Spleen (tissue), 11 donors: Measurements from ENCODE around the gene EFCC1. TPM values are rescaled to one million over a fixed set of nuclear protein-coding genes. Genes with fewer than 3 reads are reported as not detected.
A peak's percentile ranks its signal among the peaks of the same experiment; 100 is the strongest.

Experiments
- DNase-seq: peaks from one replicate; pipeline ENCODE4 v3.0.0-alpha.2; 2020
- H3K27ac ChIP-seq, 8 donors: fragments of 200-600 bp; sonication (generic) in 7 of 8; 1 replicate in 4 of 8; 2 replicates in 4 of 8; pipeline versions ENCODE4 v1.5.0 to v1.8.0; 2016 to 2021; ENCODE audit warnings: inconsistent platforms in 4 of 8, mild to moderate bottlenecking in 4 of 8, moderate library complexity in 1 of 8
- H3K27me3 ChIP-seq, 7 donors: fragments of 200-600 bp; sonication (generic) in 6 of 7; replicated peaks in 1 of 7; 1 replicate in 4 of 7; 2 replicates in 3 of 7; pipeline versions ENCODE4 v1.5.0 to v1.8.0; 2016 to 2021; ENCODE audit warnings: inconsistent platforms in 3 of 7, mild to moderate bottlenecking in 1 of 7
- H3K36me3 ChIP-seq, 6 donors: fragments of 200-600 bp; sonication (generic) in 5 of 6; 1 replicate in 4 of 6; 2 replicates in 2 of 6; pipeline versions ENCODE4 v1.5.0 to v1.8.0; 2016 to 2021; ENCODE audit warnings: inconsistent platforms in 2 of 6
- H3K4me1 ChIP-seq, 6 donors: fragments of 200-600 bp; sonication (generic) in 5 of 6; 1 replicate in 3 of 6; 2 replicates in 3 of 6; pipeline versions ENCODE4 v1.5.0 to v1.8.0; 2016 to 2021; ENCODE audit warnings: inconsistent platforms in 3 of 6
- H3K4me3 ChIP-seq, 8 donors: fragments of 200-600 bp; sonication (generic) in 7 of 8; 1 replicate in 4 of 8; 2 replicates in 4 of 8; pipeline versions ENCODE4 v1.5.0 to v1.8.0; 2016 to 2021; ENCODE audit warnings: inconsistent platforms in 4 of 8, mild to moderate bottlenecking in 4 of 8, moderate library complexity in 2 of 8
- H3K9me3 ChIP-seq, 8 donors: fragments of 200-600 bp; sonication (generic) in 7 of 8; 1 replicate in 4 of 8; 2 replicates in 4 of 8; pipeline versions ENCODE4 v1.5.0 to v1.8.0; 2016 to 2021; ENCODE audit warnings: inconsistent platforms in 4 of 8
- CTCF ChIP-seq, 11 experiments: fragments of 200-600 bp in 7 of 11; fragments of 450-650 bp in 4 of 11; sonication (generic) in 4 of 11; IDR thresholded peaks in 8 of 11; conservative IDR thresholded peaks in 3 of 11; 1 replicate in 7 of 11; 2 replicates in 4 of 11; pipeline versions ENCODE4 v1.4.0 to v1.8.0; 2016 to 2021; ENCODE audit warnings: antibody characterized with exemption in 11 of 11, inconsistent platforms in 4 of 11, mild to moderate bottlenecking in 1 of 11
- POLR2A ChIP-seq, 3 donors: fragments of 450-650 bp; IDR thresholded peaks; one replicate each; pipeline ENCODE4 v1.5.1; 2017; ENCODE audit warnings: antibody characterized with exemption in 3 of 3, mild to moderate bottlenecking in 1 of 3
- POLR2AphosphoS5 ChIP-seq, 3 donors: sonication (generic); formaldehyde crosslinking; IDR thresholded peaks; one replicate each; pipeline ENCODE4 v1.5.1; 2017; ENCODE audit warnings: antibody characterized with exemption in 3 of 3
- WGBS, 5 donors: extraction: QIAGEN DNeasy Blood & Tissue Kit in 3 of 5; methylation state at CpG; one replicate each; pipeline versions ENCODE4 v1.1.5 to v1.1.7; 2013 to 2018; 5-methylcytosine and 5-hydroxymethylcytosine counted together
- intact Hi-C: fragments of 100-400 bp; cut with DNase I; formaldehyde crosslinking; loops from one replicate; pipeline ENCODE4 v1.15.0; 2023; ENCODE audit warnings: low total_unique reads
- polyA plus RNA-seq, 3 donors: library from polyadenylated mRNA; stranded (reverse); fragments of 200-250 nt; gene quantifications; one replicate each; pipeline ENCODE4 v1.2.1, GENCODE V29; 2013
- total RNA-seq, 7 donors: library from RNA; depleted of rRNA in 3 of 7; stranded (reverse); fragments of >200 nt in 3 of 7; fragmentation: NEBNext Ultra II Directional in 4 of 7; extraction: Animal tissue kit (Norgen Biotek cat#: 25700) in 4 of 7; gene quantifications; one replicate each; pipeline versions ENCODE4 v1.1.0 to v1.2.1, GENCODE V29; 2016 to 2021
- donor health status: healthy with polysubstance abuse.
- donor health status: DM: no; HTN: no; CAD: no; lungs with moderate emphysema.
- donor health status: DM: no; HTN: no; CAD: no.
- donor health status: Bipolar disorder and iron deficiency.
- donor health status: healthy.
- donor health status: DM: no; HTN: no; CAD: no.
- donor health status: DM: yes; HTN: yes; CAD: no.

EFCC1 gene
- total and polyA plus RNA-seq, 10 donors = 2.0 to 11.2 (median 8.1) TPM

GRCh38 chr3:129061023-129061887 lies 60.2 kb downstream of the EFCC1 start:
- intact Hi-C loops = no loop called here
- no peak overlapping the region for H3K27ac ChIP-seq
- WGBS, 5 donors = 73 to 90% (median 80%) methylated on average over 16 to 19 of the region's 19 CpGs
- H3K36me3 ChIP-seq = no peaks in the 10 kb centered on the region
- no peak overlapping the region for H3K4me3 ChIP-seq
- H3K4me1 ChIP-seq = peaks cover 0 to 25% (median 10%) of the 10 kb centered on the region in 6 donors
- H3K27me3 ChIP-seq = peaks cover 0 to 18% (median 0%) of the 10 kb centered on the region in 7 donors
- H3K9me3 ChIP-seq = no peaks in the 10 kb centered on the region
- peak; percentile 62 for DNase-seq
- TF ChIP-seq POLR2AphosphoS5 (IDR thresholded peaks at IDR 0.05) (no peak), POLR2A (IDR thresholded peaks at IDR 0.05) (no peak), CTCF (IDR thresholded peaks at IDR 0.05 in 8 of 11, conservative IDR thresholded peaks at IDR 0.05 in 3 of 11) (no peak)

GRCh38 chr3:129061888-129062834 lies 61.1 kb downstream of the EFCC1 start:
- intact Hi-C loops = no loop called here
- peaks cover 0 to 25% (median 10%) of the 10 kb centered on the region in 6 donors for H3K4me1 ChIP-seq
- DNase-seq = peak; percentile 62
- no peak overlapping the region for H3K27ac ChIP-seq
- no peaks in the 10 kb centered on the region for H3K9me3 ChIP-seq
- H3K4me3 ChIP-seq = no peak overlapping the region
- H3K27me3 ChIP-seq = peaks cover 0 to 18% (median 0%) of the 10 kb centered on the region in 7 donors
- WGBS, 5 donors = 91 to 95% (median 92%) methylated on average over 10 to 32 of the region's 32 CpGs
- no peaks in the 10 kb centered on the region for H3K36me3 ChIP-seq
- no peak for TF ChIP-seq POLR2AphosphoS5 (IDR thresholded peaks at IDR 0.05)
- no peak for TF ChIP-seq POLR2A (IDR thresholded peaks at IDR 0.05)
- no peak for TF ChIP-seq CTCF (IDR thresholded peaks at IDR 0.05 in 8 of 11, conservative IDR thresholded peaks at IDR 0.05 in 3 of 11)

- peaks cover 0 to 30% (median 13%) of the 10 kb centered on the region in 6 donors for H3K4me1 ChIP-seq
- WGBS, 5 donors = 88 to 96% (median 91%) methylated on average over 10 of the region's 10 CpGs
- no peak for TF ChIP-seq POLR2AphosphoS5 (IDR thresholded peaks at IDR 0.05)
- no peak for TF ChIP-seq POLR2A (IDR thresholded peaks at IDR 0.05)
- TF ChIP-seq CTCF (IDR thresholded peaks at IDR 0.05 in 8 of 11, conservative IDR thresholded peaks at IDR 0.05 in 3 of 11) = no peak
- peaks cover 0 to 3% (median 0%) of the 10 kb centered on the region in 8 donors for H3K9me3 ChIP-seq
- peaks cover 0 to 25% (median 0%) of the 10 kb centered on the region in 7 donors for H3K27me3 ChIP-seq
- no peaks in the 10 kb centered on the region for H3K36me3 ChIP-seq
- no peak overlapping the region for H3K4me3 ChIP-seq
- H3K27ac ChIP-seq = no peak overlapping the region
- intact Hi-C loops = no loop called here
- peak; percentile 40 for DNase-seq
Observed at GRCh38 chr3:129063091-129063640, 62.1 kb downstream of the EFCC1 start.
